NCI-H128 (cell line): Measurements from ENCODE around the gene EFEMP1.

Source experiments
- DNase-seq: peaks from one replicate; lab custom pipeline; 2025; ENCODE audit not compliant: unreplicated experiment; lab: John Stamatoyannopoulos, UW

EFEMP1 gene

GRCh38 chr2:55899881-55900280 is 23.7 kb downstream of the EFEMP1 start:
- no peak for DNase-seq

DNA sequence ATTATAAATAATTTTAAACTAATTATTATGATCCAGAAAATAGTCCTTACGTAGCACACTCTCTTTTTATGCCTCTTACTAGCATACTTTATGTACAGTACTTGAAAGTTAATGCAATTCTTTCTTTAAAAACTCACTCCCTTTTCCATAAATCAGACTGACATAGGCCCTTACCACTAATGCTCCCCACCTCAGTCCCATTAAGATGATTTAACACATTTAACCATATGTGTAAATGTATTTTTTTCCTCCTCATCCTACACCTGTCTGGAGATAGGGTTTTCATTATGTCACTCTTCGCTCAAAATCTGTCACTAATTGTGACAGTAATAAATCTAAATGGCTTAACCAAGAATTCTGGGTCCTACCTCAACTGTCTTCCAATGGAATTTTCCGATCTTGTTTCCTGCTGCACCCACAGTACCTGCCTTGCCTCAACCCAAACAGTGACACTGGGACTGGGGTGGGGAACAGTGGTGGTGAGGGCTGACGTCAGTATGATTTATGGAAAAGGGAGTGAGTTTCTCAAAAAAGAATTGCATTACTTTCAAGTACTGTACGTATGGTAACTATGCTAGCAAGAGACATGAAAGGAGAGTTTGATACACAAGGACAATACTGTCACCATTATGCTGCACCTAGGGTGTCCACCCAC is 25.1 kb downstream of the EFEMP1 start:
- DNase-seq = no peak

DNA sequence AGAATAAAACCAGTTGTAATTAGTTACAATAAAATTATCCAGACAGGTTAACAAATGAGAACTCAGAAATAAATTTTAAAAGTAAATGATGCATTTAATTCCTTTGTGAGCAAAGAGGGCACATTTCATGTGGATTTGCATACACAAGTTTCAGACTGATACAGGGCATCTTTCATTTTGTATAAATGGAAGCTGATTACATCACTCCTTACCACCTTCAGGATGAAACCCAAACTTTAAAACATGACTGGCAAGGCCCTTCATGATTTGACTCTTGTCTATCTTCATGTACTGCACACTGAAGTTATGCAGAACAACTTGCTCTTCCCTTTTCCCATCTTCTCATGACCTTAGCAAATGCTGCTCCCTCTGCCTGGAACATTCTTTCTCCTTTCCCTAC is 26.9 kb downstream of the EFEMP1 start:
- DNase-seq = no peak

- DNase-seq = no peak
Measured at GRCh38 chr2:55894720-55895119, 28.9 kb downstream of the EFEMP1 start.

DNA sequence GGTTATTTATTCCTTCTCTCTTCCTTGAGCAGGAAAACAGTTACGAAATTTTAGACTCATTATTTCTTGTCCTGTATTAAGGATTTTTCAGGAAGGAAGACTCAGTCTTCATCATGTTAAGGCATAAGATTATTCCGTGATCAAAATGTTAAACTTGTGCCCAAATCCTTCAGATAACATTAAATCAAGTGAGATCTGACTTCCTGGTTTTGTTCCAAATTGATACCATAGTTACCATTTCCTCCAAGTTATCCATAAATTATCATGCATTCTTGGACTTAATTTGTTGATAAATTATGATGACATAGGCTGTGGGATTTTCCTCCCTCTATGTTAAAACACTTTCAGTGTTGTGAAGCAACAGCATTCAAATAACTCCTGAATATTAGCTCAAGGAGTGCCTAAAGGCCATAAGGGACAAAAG is 31.9 kb downstream of the EFEMP1 start:
- DNase-seq = no peak

- DNase-seq = no peak
Measured at GRCh38 chr2:55888936-55889335, 34.6 kb downstream of the EFEMP1 start.

- DNase-seq = no peak
Measured at GRCh38 chr2:55887901-55888624, 35.5 kb downstream of the EFEMP1 start.

- no peak for DNase-seq
Measured at GRCh38 chr2:55887351-55887750, 36.2 kb downstream of the EFEMP1 start.

DNA sequence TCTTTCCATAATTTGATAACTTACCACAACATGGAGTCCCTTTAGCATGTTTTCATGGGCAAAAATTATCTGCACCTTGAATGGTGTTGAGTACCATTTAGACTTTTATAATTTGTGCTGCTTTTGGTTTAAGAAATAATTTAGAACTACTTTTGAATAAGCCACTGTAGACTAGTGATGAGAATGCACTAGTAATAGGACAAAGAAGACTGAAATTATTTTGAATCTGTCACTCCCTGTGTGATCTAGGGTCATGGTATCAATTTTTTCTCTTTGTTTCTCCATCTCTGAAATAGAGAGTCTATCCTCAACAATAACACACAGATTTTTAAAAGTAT is 37.7 kb downstream of the EFEMP1 start:
- DNase-seq = no peak

- no peak for DNase-seq
Measured at GRCh38 chr2:55885127-55885943, 38.2 kb downstream of the EFEMP1 start.

GRCh38 chr2:55883829-55884228 is 39.8 kb downstream of the EFEMP1 start:
- DNase-seq = no peak

DNA sequence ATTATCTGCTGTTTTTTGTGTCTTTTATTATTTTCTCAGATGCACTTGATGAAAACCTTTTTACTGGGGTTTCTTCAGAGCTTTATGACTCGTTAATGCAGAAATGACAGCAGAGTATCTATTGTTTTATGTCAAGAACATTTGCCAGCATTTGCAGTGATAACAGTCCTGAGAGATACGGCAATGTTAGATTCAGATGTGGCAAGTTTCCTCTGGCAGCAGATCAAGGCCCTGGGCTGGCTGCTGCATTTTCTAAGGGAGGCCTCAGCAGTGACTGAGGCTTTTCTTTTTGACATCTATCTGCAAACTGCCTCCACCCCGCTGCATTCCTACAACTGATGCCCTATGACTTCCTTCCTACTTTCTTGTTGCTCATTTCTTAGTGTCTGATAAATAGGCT is 40.2 kb downstream of the EFEMP1 start:
- no peak for DNase-seq

DNA sequence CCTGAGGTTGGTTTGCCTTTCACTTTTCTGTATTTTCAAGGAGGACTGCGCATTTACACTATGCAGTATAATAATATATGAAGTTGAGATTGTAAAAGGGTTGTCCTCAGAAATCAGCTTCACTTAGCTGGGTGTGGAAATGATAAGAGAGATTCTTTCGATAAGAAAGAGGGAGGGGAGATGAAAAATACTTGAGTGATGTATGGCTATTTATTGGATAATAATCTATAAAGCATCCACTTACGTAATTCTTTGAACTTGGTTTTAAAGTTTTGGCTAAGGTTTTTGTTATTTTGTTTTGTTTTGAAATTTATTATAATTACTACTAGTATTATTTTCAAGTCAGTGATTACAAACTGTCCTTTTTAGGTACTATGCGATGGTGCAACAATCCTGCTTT is 40.6 kb downstream of the EFEMP1 start:
- DNase-seq = no peak

DNA sequence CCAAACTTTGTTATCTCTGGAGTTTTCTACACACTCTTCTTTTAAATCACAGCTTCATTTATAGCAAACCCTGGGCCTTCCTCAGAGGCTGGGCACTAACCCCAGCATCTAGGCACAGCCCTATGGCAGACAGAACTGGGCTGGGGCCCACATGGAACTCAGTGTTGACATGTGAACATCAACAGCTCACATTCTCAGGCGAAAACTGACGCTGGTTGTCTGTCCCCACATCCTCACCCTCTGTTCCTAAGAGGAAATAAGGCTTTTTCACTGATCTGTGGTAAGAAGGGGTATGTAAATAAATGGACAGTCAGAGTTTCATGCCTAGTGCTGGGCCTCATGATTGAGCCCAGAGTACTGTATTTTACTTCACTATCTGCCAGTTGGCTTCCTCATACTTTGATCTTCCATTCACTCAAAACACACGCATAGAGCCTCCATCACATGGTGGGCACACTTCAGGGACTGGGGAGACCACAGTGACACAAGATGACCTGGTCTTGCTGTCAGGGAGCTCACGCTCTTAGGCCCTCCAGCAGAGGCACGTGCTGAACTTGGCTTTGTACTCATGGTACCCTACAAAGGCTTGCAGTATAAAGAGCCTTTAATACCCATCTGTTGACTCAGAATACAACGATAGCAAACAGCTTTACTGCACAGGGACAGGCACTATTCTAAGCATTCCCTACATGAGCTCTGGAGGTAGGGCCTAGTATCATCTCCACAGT is 43.0 kb downstream of the EFEMP1 start:
- DNase-seq = no peak

- DNase-seq = no peak
Measured at GRCh38 chr2:55879976-55880375, 43.6 kb downstream of the EFEMP1 start.

DNA sequence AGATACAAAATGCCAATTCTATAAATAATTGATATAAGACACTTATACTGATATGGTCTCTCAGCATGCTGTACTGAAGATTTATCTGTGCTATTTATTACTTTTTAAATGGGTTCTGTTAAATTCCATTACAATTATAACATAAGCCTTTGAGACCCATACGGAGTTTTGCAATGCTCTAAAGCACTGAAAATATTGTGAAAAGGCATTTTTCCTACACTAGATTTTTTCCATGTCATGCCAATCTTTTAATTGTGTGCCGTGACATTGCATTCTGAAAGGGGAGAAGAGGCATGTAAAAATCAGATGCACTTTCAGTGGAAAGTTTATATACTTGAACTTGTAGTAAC is 46.5 kb downstream of the EFEMP1 start:
- no peak for DNase-seq

DNA sequence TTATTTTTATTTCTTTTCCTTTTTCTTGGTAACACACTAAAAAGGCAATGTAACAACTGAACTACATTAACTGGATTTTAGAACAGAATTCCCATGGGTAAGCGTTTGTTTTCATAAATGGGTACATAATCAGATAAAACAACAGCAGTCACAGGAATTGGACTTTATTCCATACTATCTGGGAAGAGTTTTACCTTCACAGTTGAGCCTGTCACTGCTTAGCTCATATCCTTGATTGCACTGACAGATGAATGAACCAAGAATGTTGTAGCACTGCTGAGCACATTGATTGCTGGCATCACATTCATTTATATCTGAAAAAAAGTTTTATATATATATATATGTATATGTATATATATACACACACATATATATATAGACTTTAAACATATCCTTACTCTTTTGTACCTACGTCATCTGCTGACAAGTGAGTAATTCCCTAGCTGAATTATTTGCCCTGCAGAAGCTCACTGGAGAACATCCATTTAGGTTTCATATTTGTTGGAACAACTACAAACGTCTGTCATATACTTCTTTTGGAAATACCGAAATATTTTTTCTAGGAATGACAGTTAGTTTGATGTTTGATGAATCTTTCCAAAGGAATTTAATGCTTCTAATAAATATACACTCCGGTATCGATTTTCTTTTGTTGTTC is 47.0 kb downstream of the EFEMP1 start:
- DNase-seq = no peak

- DNase-seq = no peak
Measured at GRCh38 chr2:55875434-55876135, 48.0 kb downstream of the EFEMP1 start.

DNA sequence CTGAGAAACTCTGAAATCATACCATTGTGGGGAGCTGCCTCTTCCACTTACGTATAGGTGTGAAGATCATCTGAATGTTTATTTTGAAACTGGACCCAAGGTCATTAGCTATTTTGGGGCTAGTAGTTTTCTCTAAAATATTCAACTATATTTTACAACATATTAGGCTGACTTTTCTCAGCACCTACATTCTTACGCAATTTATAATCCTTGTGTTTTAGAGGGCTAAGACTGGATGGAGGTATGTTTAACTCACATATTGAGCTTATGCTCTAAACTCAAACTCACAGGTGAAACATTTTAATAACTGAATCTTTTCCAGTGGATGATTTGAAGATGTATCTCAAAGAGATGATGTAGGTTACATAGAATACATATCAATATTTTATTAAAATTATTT is 49.2 kb downstream of the EFEMP1 start:
- DNase-seq = no peak

GRCh38 chr2:55871637-55872036 is 51.9 kb downstream of the EFEMP1 start:
- DNase-seq = no peak
